ENCODE data around the gene PODN. TPM values are rescaled to one million over a fixed set of nuclear protein-coding genes. Genes with fewer than 3 reads are reported as not detected.

Gene PODN
- total RNA-seq, 2 experiments from 2014 or later: not detected

Other genes with a start within 250 kb of the PODN start
- gene ZYG11A, start 219.5 kb upstream of the PODN start, total RNA-seq: under 1 TPM; 0.23 to 0.35 TPM
- gene ECHDC2, start 140.5 kb upstream of the PODN start, total RNA-seq: 10 to 100 TPM; 33.2 to 48.0 TPM
- 10 to 100 TPM; 72.1 to 72.8 TPM for gene SCP2, start 134.9 kb upstream of the PODN start, total RNA-seq
- not detected for gene SLC1A7, start 80.4 kb downstream of the PODN start, total RNA-seq
- gene CPT2, start 134.6 kb downstream of the PODN start, total RNA-seq: 10 to 100 TPM; 11.5 to 13.5 TPM
- gene CZIB, start 158.4 kb downstream of the PODN start, total RNA-seq: 10 to 100 TPM; 41.4 to 48.2 TPM
- 10 to 100 TPM; 72.9 to 80.1 TPM for gene MAGOH, start 176.3 kb downstream of the PODN start, total RNA-seq